ENCODE results near the gene LIX1L.

The LIX1L gene

DNA sequence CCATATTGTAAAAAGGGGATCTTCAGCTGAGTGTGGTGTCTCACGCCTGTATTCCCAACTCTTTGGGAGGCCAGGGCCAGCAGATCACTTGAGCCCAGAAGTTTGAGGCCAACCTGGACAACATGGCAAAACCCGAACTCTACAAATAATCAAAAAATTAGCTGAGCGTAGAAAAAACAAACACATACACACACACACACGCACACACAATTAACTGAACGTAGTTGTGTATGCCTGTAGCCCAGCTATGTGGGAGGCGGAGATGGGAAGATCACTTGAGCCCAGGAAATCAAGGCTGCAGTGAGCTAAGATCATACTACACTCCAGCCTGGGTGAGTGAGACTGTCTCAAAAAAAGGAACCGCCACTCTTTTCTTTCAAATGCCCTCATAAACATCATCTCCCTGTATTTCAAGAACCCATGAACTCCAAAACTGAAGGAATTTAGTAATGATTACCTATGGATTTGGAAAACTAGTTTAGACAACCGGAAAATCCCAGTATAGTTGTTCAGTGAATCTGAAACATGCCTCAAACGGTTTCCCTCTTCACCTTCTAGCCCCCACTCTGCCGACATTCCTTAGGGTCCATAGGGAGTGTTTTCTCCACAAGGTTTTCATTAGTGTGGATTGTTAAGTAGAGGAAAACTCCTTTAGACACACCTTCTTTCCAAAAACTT lies 34.1 kb upstream of the LIX1L start:
- no peak for TF ChIP-seq CTCF (IDR thresholded peaks at IDR 0.05; ENCODE audit: control insufficient read depth, insufficient read depth, low read depth, low read length, missing control alignments)
- H3K4me3 ChIP-seq (ENCODE audit: control insufficient read depth, low read depth, low read length): no peak overlapping the region
- DNase-seq (ENCODE audit: low read depth): no peak

GRCh38 chr1:145990249-145990855 lies 32.5 kb upstream of the LIX1L start:
- no peak overlapping the region for H3K4me3 ChIP-seq (ENCODE audit: control insufficient read depth, low read depth, low read length)
- no peak for DNase-seq (ENCODE audit: low read depth)
- no peak for TF ChIP-seq CTCF (IDR thresholded peaks at IDR 0.05; ENCODE audit: control insufficient read depth, insufficient read depth, low read depth, low read length, missing control alignments)

DNA sequence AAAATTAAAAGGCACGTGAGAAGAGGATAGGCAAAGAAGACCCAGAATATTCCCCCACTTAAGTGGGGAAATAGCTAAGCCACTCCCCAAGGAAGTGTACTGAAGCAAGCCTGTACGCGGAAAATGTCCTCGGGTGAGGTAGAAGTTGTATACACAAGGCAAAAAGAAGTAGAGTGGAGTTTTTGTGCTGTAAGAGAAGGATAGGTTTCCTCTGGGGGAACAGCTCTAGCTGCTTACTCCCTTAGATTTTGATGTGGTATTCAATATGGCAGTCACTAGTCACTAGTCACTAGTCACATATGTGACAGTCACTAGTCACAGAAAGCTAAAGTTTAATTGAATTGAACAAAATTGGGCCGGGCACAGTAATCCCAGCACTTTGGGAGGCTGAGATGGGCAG lies 31.0 kb upstream of the LIX1L start:
- TF ChIP-seq CTCF (IDR thresholded peaks at IDR 0.05; ENCODE audit: control insufficient read depth, insufficient read depth, low read depth, low read length, missing control alignments): no peak
- DNase-seq (ENCODE audit: low read depth): no peak
- no peak overlapping the region for H3K4me3 ChIP-seq (ENCODE audit: control insufficient read depth, low read depth, low read length)

DNA sequence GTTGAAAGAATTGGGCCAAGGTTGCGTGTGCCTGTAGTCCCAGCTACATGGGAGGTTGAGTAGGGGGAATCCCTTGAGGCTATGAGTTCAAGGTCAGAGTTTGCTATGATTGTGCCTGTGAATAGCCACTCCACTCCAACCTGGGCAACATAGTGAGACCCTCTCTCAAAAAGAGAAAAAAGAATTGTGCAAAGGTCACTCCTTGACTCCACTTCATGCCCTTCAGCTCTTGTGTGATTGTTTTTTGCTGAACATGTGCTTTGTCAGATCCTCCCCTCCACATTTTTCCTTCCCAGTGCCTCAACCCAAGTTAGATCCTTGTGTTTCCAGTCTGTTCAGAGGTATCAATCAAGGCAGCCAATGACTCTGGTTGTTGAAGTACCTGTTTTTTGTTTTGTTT lies 30.1 kb upstream of the LIX1L start:
- H3K4me3 ChIP-seq (ENCODE audit: control insufficient read depth, low read depth, low read length): no peak overlapping the region
- no peak for DNase-seq (ENCODE audit: low read depth)
- TF ChIP-seq CTCF (IDR thresholded peaks at IDR 0.05; ENCODE audit: control insufficient read depth, insufficient read depth, low read depth, low read length, missing control alignments): no peak

- no peak overlapping the region for H3K4me3 ChIP-seq (ENCODE audit: control insufficient read depth, low read depth, low read length)
- DNase-seq (ENCODE audit: low read depth): no peak
- TF ChIP-seq CTCF (IDR thresholded peaks at IDR 0.05; ENCODE audit: control insufficient read depth, insufficient read depth, low read depth, low read length, missing control alignments): no peak
These were observed 28.7 kb upstream of the LIX1L start for GRCh38 chr1:145986551-145986950.

DNA sequence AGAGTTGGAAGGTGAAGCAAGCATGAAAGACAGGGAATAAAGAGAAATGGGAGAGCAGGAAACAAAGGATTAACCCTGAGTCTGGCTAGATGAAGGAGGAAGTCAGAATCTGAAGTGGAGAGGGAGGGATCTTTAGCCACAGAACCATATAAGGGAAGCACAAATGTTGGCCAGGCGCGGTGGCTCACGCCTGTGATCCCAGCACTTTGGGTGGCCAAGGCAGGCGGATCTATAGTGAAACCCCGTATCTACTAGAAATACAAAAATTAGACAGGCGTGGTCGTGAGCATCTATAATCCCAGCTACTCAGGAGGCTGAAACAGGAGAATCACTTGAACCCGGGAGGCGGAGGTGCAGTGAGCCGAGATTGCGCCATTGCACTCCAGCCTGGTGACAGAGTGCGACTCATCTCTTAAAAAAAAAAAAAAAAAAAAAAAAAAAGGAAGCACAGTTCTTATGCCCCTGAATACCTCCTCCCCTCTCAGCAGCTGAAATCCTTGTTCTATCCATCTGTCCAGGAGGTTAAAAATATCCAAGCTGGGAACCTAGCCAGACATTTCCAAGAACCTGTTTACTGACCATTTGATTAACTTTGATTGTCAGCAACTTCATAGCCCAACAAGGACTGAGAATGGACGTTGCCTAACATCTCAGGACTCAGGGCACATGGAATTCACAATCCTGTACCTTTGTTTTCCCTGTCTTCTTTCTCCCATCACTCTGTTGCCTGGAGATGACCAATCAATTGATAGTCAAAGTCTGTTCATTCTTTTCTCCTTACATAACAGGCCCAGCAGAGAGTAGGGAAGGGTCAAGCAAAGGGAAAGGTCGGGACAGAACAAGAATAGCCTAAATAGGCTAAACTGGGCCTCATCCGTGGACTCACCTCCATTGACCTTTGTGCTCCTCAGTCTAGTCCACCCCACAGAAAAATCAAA lies 28.0 kb upstream of the LIX1L start:
- no peak for TF ChIP-seq CTCF (IDR thresholded peaks at IDR 0.05; ENCODE audit: control insufficient read depth, insufficient read depth, low read depth, low read length, missing control alignments)
- DNase-seq (ENCODE audit: low read depth): no peak
- H3K4me3 ChIP-seq (ENCODE audit: control insufficient read depth, low read depth, low read length): no peak overlapping the region
